ENCODE data around the gene PACS2. TPM values are rescaled to one million over a fixed set of nuclear protein-coding genes. Genes with fewer than 3 reads are reported as not detected.
"Not testable (repeated sequence)": the region's sequence is repeated elsewhere in the genome, so short reads cannot be mapped to it uniquely, and the experiment has no call there.

Gene PACS2
- total and polyA plus RNA-seq, 2 donors: 43.8 to 67.9 TPM

GRCh38 chr14:105326568-105326867, 12.0 kb downstream of the PACS2 start:
- WGBS: 81% methylated on average over 9 of the region's 9 CpGs
- H3K4me1 ChIP-seq (ENCODE audit: insufficient read depth): no peaks in the 10 kb centered on the region
- DNase-seq (ENCODE audit: extremely low spot score): no peak
- no peak overlapping the region for H3K4me3 ChIP-seq (ENCODE audit: low read depth, low read length)
- H3K27ac ChIP-seq (ENCODE audit: low read depth): no peak overlapping the region
- no peaks in the 10 kb centered on the region for H3K36me3 ChIP-seq (ENCODE audit: insufficient read depth)

- WGBS: 79% methylated on average over 34 of the region's 34 CpGs
- Histone ChIP-seq H3K4me1 (ENCODE audit: insufficient read depth) (no peaks in the 10 kb centered on the region), H3K36me3 (ENCODE audit: insufficient read depth) (no peaks in the 10 kb centered on the region), H3K4me3 (ENCODE audit: low read depth, low read length) (no peak overlapping the region), H3K27ac (ENCODE audit: low read depth) (no peak overlapping the region)
- no peak for DNase-seq (ENCODE audit: extremely low spot score)
These were observed 12.5 kb downstream of the PACS2 start for GRCh38 chr14:105326891-105327694.

- H3K36me3 ChIP-seq (ENCODE audit: insufficient read depth); DNase-seq (ENCODE audit: extremely low spot score); H3K4me1 ChIP-seq (ENCODE audit: insufficient read depth); H3K4me3 ChIP-seq (ENCODE audit: low read depth, low read length); H3K27ac ChIP-seq (ENCODE audit: low read depth): not testable (repeated sequence)
- 81% methylated on average over 17 of the region's 17 CpGs for WGBS
These were observed 13.1 kb downstream of the PACS2 start for GRCh38 chr14:105327695-105328045.

GRCh38 chr14:105328070-105328677, 13.6 kb downstream of the PACS2 start:
- Histone ChIP-seq H3K4me3 (ENCODE audit: low read depth, low read length) (no peak overlapping the region), H3K27ac (ENCODE audit: low read depth) (no peak overlapping the region)

GRCh38 chr14:105328678-105329390, 14.3 kb downstream of the PACS2 start:
- H3K4me3 ChIP-seq (ENCODE audit: low read depth, low read length): no peak overlapping the region
- no peaks in the 10 kb centered on the region for H3K4me1 ChIP-seq (ENCODE audit: insufficient read depth)
- WGBS: 86% methylated on average over 15 of the region's 15 CpGs
- no peak overlapping the region for H3K27ac ChIP-seq (ENCODE audit: low read depth)
- H3K36me3 ChIP-seq (ENCODE audit: insufficient read depth): no peaks in the 10 kb centered on the region
- no peak for DNase-seq (ENCODE audit: extremely low spot score)

More at GRCh38 chr14:105328070-105328677, 13.6 kb downstream of the PACS2 start:
- DNase-seq (ENCODE audit: extremely low spot score): no peak
- 84% methylated on average over 12 of the region's 12 CpGs for WGBS
- Histone ChIP-seq H3K4me1 (ENCODE audit: insufficient read depth) (no peaks in the 10 kb centered on the region), H3K36me3 (ENCODE audit: insufficient read depth) (no peaks in the 10 kb centered on the region)

- whole genome bisulfite sequencing: 92% methylated on average over 17 of the region's 17 CpGs
- no peak for DNase-seq (ENCODE audit: extremely low spot score)
- Histone ChIP-seq H3K4me3 (ENCODE audit: low read depth, low read length) (no peak overlapping the region), H3K36me3 (ENCODE audit: insufficient read depth) (no peaks in the 10 kb centered on the region), H3K27ac (ENCODE audit: low read depth) (no peak overlapping the region), H3K4me1 (ENCODE audit: insufficient read depth) (no peaks in the 10 kb centered on the region)
These were observed 15.0 kb downstream of the PACS2 start for GRCh38 chr14:105329411-105330150.

- Histone ChIP-seq H3K36me3 (ENCODE audit: insufficient read depth) (no peaks in the 10 kb centered on the region), H3K4me1 (ENCODE audit: insufficient read depth) (no peaks in the 10 kb centered on the region), H3K4me3 (ENCODE audit: low read depth, low read length) (no peak overlapping the region), H3K27ac (ENCODE audit: low read depth) (no peak overlapping the region)
- WGBS: 68% methylated on average over 13 of the region's 13 CpGs
- DNase-seq (ENCODE audit: extremely low spot score): no peak
These were observed 15.9 kb downstream of the PACS2 start for GRCh38 chr14:105330491-105330895.

- DNase-seq (ENCODE audit: extremely low spot score): no peak
- no peak overlapping the region for H3K4me3 ChIP-seq (ENCODE audit: low read depth, low read length)
- H3K36me3 ChIP-seq (ENCODE audit: insufficient read depth): no peaks in the 10 kb centered on the region
- H3K4me1 ChIP-seq (ENCODE audit: insufficient read depth): no peaks in the 10 kb centered on the region
- no peak overlapping the region for H3K27ac ChIP-seq (ENCODE audit: low read depth)
- 79% methylated on average over 8 of the region's 8 CpGs for WGBS
These were observed 17.2 kb downstream of the PACS2 start for GRCh38 chr14:105331575-105332349.

GRCh38 chr14:105332350-105332874, 17.9 kb downstream of the PACS2 start:
- H3K36me3 ChIP-seq (ENCODE audit: insufficient read depth): no peaks in the 10 kb centered on the region
- no peak for DNase-seq (ENCODE audit: extremely low spot score)
- H3K4me3 ChIP-seq (ENCODE audit: low read depth, low read length): no peak overlapping the region
- WGBS: 76% methylated on average over 11 of the region's 11 CpGs
- no peaks in the 10 kb centered on the region for H3K4me1 ChIP-seq (ENCODE audit: insufficient read depth)
- H3K27ac ChIP-seq (ENCODE audit: low read depth): no peak overlapping the region

- H3K36me3 ChIP-seq (ENCODE audit: insufficient read depth): no peaks in the 10 kb centered on the region
- WGBS: 88% methylated on average over 15 of the region's 15 CpGs
- DNase-seq (ENCODE audit: extremely low spot score): no peak
- no peak overlapping the region for H3K4me3 ChIP-seq (ENCODE audit: low read depth, low read length)
- no peaks in the 10 kb centered on the region for H3K4me1 ChIP-seq (ENCODE audit: insufficient read depth)
- no peak overlapping the region for H3K27ac ChIP-seq (ENCODE audit: low read depth)
These were observed 18.5 kb downstream of the PACS2 start for GRCh38 chr14:105333020-105333490.

- WGBS: 82% methylated on average over 18 of the region's 18 CpGs
- Histone ChIP-seq H3K36me3 (ENCODE audit: insufficient read depth) (no peaks in the 10 kb centered on the region), H3K4me3 (ENCODE audit: low read depth, low read length) (no peak overlapping the region), H3K4me1 (ENCODE audit: insufficient read depth) (no peaks in the 10 kb centered on the region), H3K27ac (ENCODE audit: low read depth) (no peak overlapping the region)
- DNase-seq (ENCODE audit: extremely low spot score): no peak
These were observed 19.2 kb downstream of the PACS2 start for GRCh38 chr14:105333613-105334364.
